GM12878 (cell line): Measurements from ENCODE around the gene PDE12. TPM values are rescaled to one million over a fixed set of nuclear protein-coding genes. Genes with fewer than 3 reads are reported as not detected.

ENCODE experiments used
- ATAC-seq: fragments of 200-7000 bp; cut with Tn5 transposase; 3 replicates; pipeline ENCODE4 v1.9.1; 2020; ENCODE audit warnings: mild to moderate bottlenecking, moderate library complexity
- BruUV-seq: library from RNA; stranded (reverse); fragments of 400-500 nt; replicated peaks from 2 replicates; lab custom pipeline; 2021; lab: Mats Ljungman, UMichigan
- CTCF ChIA-PET: fragments of 300-600 bp; sonication (Branson Sonifier 250); formaldehyde crosslinking; extraction: SDS; loops from one replicate; lab custom pipeline; 2021; ENCODE audit warnings: inconsistent platforms; lab: Yijun Ruan, JAX
- POLR2A ChIA-PET: fragments of 350-600 bp; formaldehyde crosslinking; extraction: SDS; loops from one replicate; lab custom pipeline; 2021; ENCODE audit warnings: inconsistent platforms; lab: Charles Lee
- RAD21 ChIA-PET: fragments of 300-600 bp; sonication (Branson Sonifier 250); formaldehyde crosslinking; loops from one replicate; lab custom pipeline; 2023; ENCODE audit warnings: antibody characterized with exemption; ENCODE audit not compliant: unreplicated experiment; lab: Charles Lee
- SMC1A ChIA-PET: fragments of 300-600 bp; sonication (Branson Sonifier 250); formaldehyde crosslinking; loops from one replicate; lab custom pipeline; 2023; ENCODE audit not compliant: unreplicated experiment, uncharacterized antibody; lab: Charles Lee
- DNase-seq: peaks from one replicate; pipeline ENCODE4 v3.0.0-alpha.2; 2011; ENCODE audit warnings: low read depth, low spot score
- FAIRE-seq: peaks from 3 replicates; lab custom pipeline; 2011; peaks lifted over from hg19 to GRCh38; lab: Jason Lieb, UNC
- H2AFZ ChIP-seq: 2 replicates; pipeline ENCODE4 v1.6.0; 2011; ENCODE audit warnings: low read depth, low read length, control low read depth; ENCODE audit not compliant: control insufficient read depth
- H3K27ac ChIP-seq: 2 replicates; pipeline ENCODE4 v1.5.1; 2011; ENCODE audit warnings: control low read depth; ENCODE audit not compliant: control insufficient read depth, insufficient read depth
- H3K27me3 ChIP-seq, 2 experiments: replicated peaks in 1 of 2; 2 replicates each; pipeline versions ENCODE4 v1.6.0 to v1.6.1; 2011; ENCODE audit warnings: low read length in 1 of 2; ENCODE audit not compliant: control insufficient read depth in 2 of 2, insufficient read depth in 2 of 2
- H3K36me3 ChIP-seq, 2 experiments: 2 replicates each; pipeline ENCODE4 v1.5.1; 2011; ENCODE audit warnings: low read length in 1 of 2; ENCODE audit not compliant: control insufficient read depth in 2 of 2, insufficient read depth in 2 of 2
- H3K4me1 ChIP-seq: 2 replicates; pipeline ENCODE4 v1.6.1; 2011; ENCODE audit warnings: mild to moderate bottlenecking, low read length, moderate library complexity, mixed read lengths; ENCODE audit not compliant: control insufficient read depth, insufficient read depth
- H3K4me2 ChIP-seq: 2 replicates; pipeline ENCODE4 v1.6.0; 2011; ENCODE audit warnings: control low read depth; ENCODE audit not compliant: control insufficient read depth, insufficient read depth
- H3K4me3 ChIP-seq: fragments of 200-600 bp; sonication (generic); 2 replicates; pipeline ENCODE4 v1.5.1; 2016
- H3K79me2 ChIP-seq: 2 replicates; pipeline ENCODE4 v1.6.0; 2011; ENCODE audit warnings: low read length; ENCODE audit not compliant: control insufficient read depth, insufficient read depth
- H3K9ac ChIP-seq: 2 replicates; pipeline ENCODE4 v1.8.0; 2011; ENCODE audit warnings: low read length, control low read depth, mixed read lengths; ENCODE audit not compliant: control insufficient read depth, insufficient read depth
- H3K9me3 ChIP-seq: replicated peaks from 3 replicates; pipeline ENCODE4 v1.5.1; 2011; ENCODE audit warnings: mild to moderate bottlenecking, low read length; ENCODE audit not compliant: control insufficient read depth, insufficient read depth
- H4K20me1 ChIP-seq: 2 replicates; pipeline ENCODE4 v1.6.0; 2011; ENCODE audit not compliant: control insufficient read depth, insufficient read depth
- BACH1 ChIP-seq: fragments of 450-650 bp; IDR thresholded peaks from 2 replicates; pipeline ENCODE4 v1.6.1; 2017; ENCODE audit warnings: mild to moderate bottlenecking, borderline replicate concordance
- CBX3 ChIP-seq: fragments of 200-600 bp; sonication (generic); IDR thresholded peaks from 2 replicates; pipeline ENCODE4 v1.6.1; 2016; ENCODE audit warnings: low read depth, borderline replicate concordance
- CHD2 ChIP-seq: IDR thresholded peaks from 2 replicates; pipeline ENCODE4 v1.6.1; 2011; ENCODE audit warnings: low read depth, low read length, improper control_type of control experiment, borderline replicate concordance
- HCFC1 ChIP-seq: fragments of 150-350 bp; IDR thresholded peaks from 2 replicates; pipeline ENCODE4 v1.6.1; 2014; ENCODE audit warnings: low read length
- IRF4 ChIP-seq: IDR thresholded peaks from 2 replicates; pipeline ENCODE4 v1.6.1; 2011; ENCODE audit warnings: low read depth, low read length
- JUND ChIP-seq: IDR thresholded peaks from 2 replicates; pipeline ENCODE4 v1.6.1; 2012; ENCODE audit warnings: low read depth, mild to moderate bottlenecking, low read length, improper control_type of control experiment, moderate library complexity
- NKRF ChIP-seq: fragments of 450-650 bp; conservative IDR thresholded peaks from 2 replicates; pipeline ENCODE4 v1.6.1; 2017; ENCODE audit warnings: mild to moderate bottlenecking, moderate library complexity
- POLR2A ChIP-seq: IDR thresholded peaks from 2 replicates; pipeline ENCODE4 v1.6.1; 2011; ENCODE audit warnings: low read depth, mild to moderate bottlenecking, low read length
- POLR2AphosphoS5 ChIP-seq: IDR thresholded peaks from 2 replicates; pipeline ENCODE4 v1.6.1; 2011; ENCODE audit warnings: mild to moderate bottlenecking, low read length, inconsistent platforms
- RCOR1 ChIP-seq: conservative IDR thresholded peaks from 2 replicates; pipeline ENCODE4 v1.6.1; 2012; ENCODE audit warnings: low read depth, low read length, improper control_type of control experiment
- RUNX3 ChIP-seq: IDR thresholded peaks from 2 replicates; pipeline ENCODE4 v1.6.1; 2012; ENCODE audit warnings: low read length, inconsistent platforms
- SIX5 ChIP-seq: IDR thresholded peaks from 2 replicates; pipeline ENCODE4 v1.6.1; 2011; ENCODE audit warnings: mild to moderate bottlenecking, low read depth, low read length, moderate library complexity; ENCODE audit not compliant: severe bottlenecking
- SMC3 ChIP-seq: IDR thresholded peaks from 2 replicates; pipeline ENCODE4 v1.6.1; 2011; ENCODE audit warnings: low read length, improper control_type of control experiment, borderline replicate concordance
- TCF12 ChIP-seq: IDR thresholded peaks from 2 replicates; pipeline ENCODE4 v1.6.1; 2011; ENCODE audit warnings: low read depth, mild to moderate bottlenecking, low read length
- TCF3 ChIP-seq: IDR thresholded peaks from 2 replicates; pipeline ENCODE4 v1.6.1; 2012; ENCODE audit warnings: low read depth, mild to moderate bottlenecking, low read length, borderline replicate concordance; ENCODE audit not compliant: insufficient read depth
- USF2 ChIP-seq: IDR thresholded peaks from 2 replicates; pipeline ENCODE4 v1.6.1; 2011; ENCODE audit warnings: low read depth, low read length, improper control_type of control experiment, borderline replicate concordance
- WRNIP1 ChIP-seq: IDR thresholded peaks from 2 replicates; pipeline ENCODE4 v1.6.1; 2011; ENCODE audit warnings: low read depth, low read length, improper control_type of control experiment, borderline replicate concordance
- WGBS: methylation state at CpG from one replicate; pipeline ENCODE4 v1.1.6; 2016; ENCODE audit warnings: low lambda C conversion rate; ENCODE audit not compliant: insufficient replicate concordance, insufficient coverage; ENCODE audit errors: missing lambda C conversion rate; 5-methylcytosine and 5-hydroxymethylcytosine counted together
- in situ Hi-C: fragments of 300-500 bp; cut with MboI; formaldehyde crosslinking; loops from 9 replicates; pipeline ENCODE4 v1.14.3; 2018; ENCODE audit warnings: mixed read lengths
- intact Hi-C: fragments of 100-400 bp; cut with micrococcal nuclease; formaldehyde crosslinking; loops from one replicate; pipeline ENCODE4 v1.14.2; 2022; ENCODE audit not compliant: unreplicated experiment
- polyA plus RNA-seq, 11 experiments: library from polyadenylated mRNA; depleted of rRNA in 4 of 11; unstranded in 6 of 11; stranded (reverse) in 5 of 11; fragments of >200 nt; fragmentation: Nextera tagmentation in 4 of 11; fragmentation: Illumina TruSeq in 1 of 11; extraction: Ambion mirVana in 4 of 11; extraction: Trizol in 1 of 11; gene quantifications; 1 replicate in 1 of 11; 2 replicates in 10 of 11; pipeline versions ENCODE4 v1.2.1 to v1.2.3, GENCODE V29; 2011 to 2016; ENCODE audit warnings: inconsistent platforms in 2 of 11, missing spikeins in 2 of 11, low read depth in 1 of 11
- total RNA-seq, 4 experiments: library from RNA; depleted of rRNA in 3 of 4; stranded (reverse); fragments of >200 nt in 3 of 4; fragmentation: Illumina TruSeq in 1 of 4; extraction: Trizol in 1 of 4; gene quantifications; 2 replicates each; pipeline versions ENCODE4 v1.2.1 to v1.2.3, GENCODE V29; 2013 to 2021

The PDE12 gene
- total and polyA plus RNA-seq, 10 of the 15 experiments (the other 5 are each of a cell fraction or from before 2014, with no cell fraction given): 3.0 to 26.1 (median 17.4) TPM

GRCh38 chr3:57557085-57557537, 1.0 kb downstream of the PDE12 start:
- no peak for TF ChIP-seq JUND
- TF ChIP-seq RCOR1: no peak
- no peak for TF ChIP-seq CBX3
- peak; percentile 64; the same call in 1 of the 2 replicates for TF ChIP-seq POLR2AphosphoS5
- TF ChIP-seq SIX5: no peak
- TF ChIP-seq WRNIP1: 0 out of 2 replicates have a peak, but pooled peaks have one; percentile 26
- no peak for TF ChIP-seq BACH1
- TF ChIP-seq SMC3: 0 out of 2 replicates have a peak, but pooled peaks have one; percentile 13
- 0 out of 2 replicates have a peak, but pooled peaks have one; percentile 37 for TF ChIP-seq CHD2
- peak; percentile 71 for TF ChIP-seq POLR2A
- 0 out of 2 replicates have a peak, but pooled peaks have one; percentile 11 for TF ChIP-seq RUNX3
- TF ChIP-seq HCFC1: no peak
- no peak for TF ChIP-seq TCF3
- 0 out of 2 replicates have a peak, but pooled peaks have one; percentile 11 for TF ChIP-seq NKRF
- no peak for TF ChIP-seq IRF4
- no peak for TF ChIP-seq TCF12
- TF ChIP-seq USF2: no peak
- ATAC-seq (peak; percentile 60), FAIRE-seq (no peak), DNase-seq (no peak)
- H3K4me2 ChIP-seq: peak overlapping the region; percentile 85
- SMC1A ChIA-PET: interaction anchor here (0.5 to 2.6 kb wide), 5 partner anchors 10 to 329 kb away, joined by 4 to 14 read pairs (median 5); partner anchors contain the start of gene ARF4
- in situ Hi-C loops (no loop called here), intact Hi-C loops (loop anchor here (2.0 to 5.0 kb wide), 2 partner anchors 40 to 135 kb away; partner anchors contain the start of genes ARF4 and DENND6A)
- H4K20me1 ChIP-seq: no peaks in the 10 kb centered on the region
- H3K9me3 ChIP-seq: no peaks in the 10 kb centered on the region
- BruUV-seq: no TSS peak
- peak overlapping the region; percentile 96 for H3K9ac ChIP-seq
- CTCF ChIA-PET: interaction anchor here (1.4 to 1.6 kb wide), 3 partner anchors 132 to 299 kb away, joined by 3 to 4 read pairs (median 4); no protein-coding TSS in a partner anchor
- RAD21 ChIA-PET: interaction anchor here (0.8 to 3.7 kb wide), 3 partner anchors 40 to 132 kb away, joined by 3 to 22 read pairs (median 9); partner anchors contain the start of gene ARF4
- peak overlapping the region; percentile 99 for H3K27ac ChIP-seq
- POLR2A ChIA-PET: interaction anchor here (1.1 to 5.5 kb wide), 2 partner anchors 35 to 41 kb away, joined by 3 to 36 read pairs; partner anchors contain the start of gene ARF4
- peak overlapping the region; percentile 100 for H2AFZ ChIP-seq
- peaks cover 0 to 14% of the 10 kb centered on the region in 2 experiments; a peak in 2 of 4 replicates for H3K36me3 ChIP-seq
- H3K27me3 ChIP-seq: no peaks in the 10 kb centered on the region
- 1% methylated on average over 29 of the region's 29 CpGs for WGBS
- H3K79me2 ChIP-seq: peaks cover 65% of the 10 kb centered on the region
- no peaks in the 10 kb centered on the region; the same call in none of the 2 replicates for H3K4me1 ChIP-seq
- peak overlapping the region; percentile 76 for H3K4me3 ChIP-seq
